Thymus (tissue), 11 donors: ENCODE results near the gene LRRFIP1. TPM values are rescaled to one million over a fixed set of nuclear protein-coding genes. Genes with fewer than 3 reads are reported as not detected.
A peak's percentile ranks its signal among the peaks of the same experiment; 100 is the strongest.
"Not testable (repeated sequence)": the region's sequence is repeated elsewhere in the genome, so short reads cannot be mapped to it uniquely, and the experiment has no call there.

Experiments
- DNase-seq, 9 donors: peaks; one replicate each; pipeline ENCODE4 v3.0.0-alpha.2; 2013; ENCODE audit warnings: low spot score in 9 of 9, low read depth in 6 of 9, missing footprints in 1 of 9
- H3K27ac ChIP-seq, 2 donors: one replicate each; pipeline ENCODE4 v1.5.1; 2013; ENCODE audit warnings: control low read depth in 1 of 2, low read depth in 1 of 2, low read length in 1 of 2, mild to moderate bottlenecking in 1 of 2, moderate library complexity in 1 of 2
- H3K27me3 ChIP-seq, 2 donors: one replicate each; pipeline ENCODE4 v1.5.1; 2013; ENCODE audit warnings: low read length in 1 of 2; ENCODE audit not compliant: control insufficient read depth in 2 of 2, insufficient read depth in 1 of 2
- H3K36me3 ChIP-seq, 2 donors: one replicate each; pipeline ENCODE4 v1.5.1; 2013; ENCODE audit warnings: low read length in 1 of 2, mild to moderate bottlenecking in 1 of 2, moderate library complexity in 1 of 2; ENCODE audit not compliant: control insufficient read depth in 2 of 2, insufficient read depth in 2 of 2
- H3K4me1 ChIP-seq, 2 donors: one replicate each; pipeline ENCODE4 v1.5.1; 2013; ENCODE audit warnings: low read length in 2 of 2; ENCODE audit not compliant: control insufficient read depth in 2 of 2, insufficient read depth in 2 of 2
- H3K4me3 ChIP-seq, 2 donors: one replicate each; pipeline ENCODE4 v1.5.1; 2013; ENCODE audit warnings: low read length in 2 of 2, control low read depth in 1 of 2, mild to moderate bottlenecking in 1 of 2
- H3K9me3 ChIP-seq, 2 donors: one replicate each; pipeline ENCODE4 v1.5.1; 2013; ENCODE audit warnings: low read length in 1 of 2, mild to moderate bottlenecking in 1 of 2; ENCODE audit not compliant: control insufficient read depth in 2 of 2, insufficient read depth in 1 of 2
- WGBS: extraction: QIAGEN DNeasy Blood & Tissue Kit; methylation state at CpG from one replicate; pipeline ENCODE4 v1.1.7; 2013; 5-methylcytosine and 5-hydroxymethylcytosine counted together
- polyA plus RNA-seq: library from polyadenylated mRNA; stranded (reverse); fragments of 200-250 nt; gene quantifications from one replicate; pipeline ENCODE4 v1.2.3, GENCODE V29; 2013
- total RNA-seq: library from RNA; stranded (reverse); fragments of 120-200 nt; gene quantifications from one replicate; pipeline ENCODE4 v1.2.4, GENCODE V29; 2013
- donor health status: healthy.

Gene LRRFIP1
- total and polyA plus RNA-seq, 2 donors, result 31.0 to 62.6 TPM

- H3K4me3 ChIP-seq, result no peak overlapping the region
- WGBS, result 92% methylated on average over 18 of the region's 18 CpGs
- no peak for DNase-seq
Observed at GRCh38 chr2:237682856-237683670, 55.7 kb downstream of the LRRFIP1 start.

DNA sequence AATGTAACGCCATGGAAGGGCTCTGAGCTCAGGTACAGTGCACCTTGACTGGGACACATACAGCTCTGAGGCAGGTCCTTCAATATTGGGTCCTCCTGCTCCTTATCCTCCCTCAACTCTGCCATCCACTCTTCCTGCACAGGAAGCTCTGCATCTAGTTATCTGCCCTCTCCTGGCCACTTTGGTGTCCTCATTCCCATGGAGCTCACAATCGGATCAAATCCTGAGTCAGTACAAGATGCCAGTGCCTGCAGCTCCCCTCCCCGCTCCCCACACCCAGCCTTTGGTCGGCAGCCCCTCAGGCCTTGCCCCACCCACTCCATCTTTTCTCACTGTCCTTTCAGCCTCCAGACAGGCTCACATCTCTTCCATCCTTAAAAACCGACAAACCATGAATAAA, 58.0 kb downstream of the LRRFIP1 start:
- Histone ChIP-seq H3K4me1 (peaks cover 12 to 30% of the 10 kb centered on the region in 2 donors), H3K36me3 (no peaks in the 10 kb centered on the region), H3K9me3 (no peaks in the 10 kb centered on the region), H3K27me3 (no peaks in the 10 kb centered on the region), H3K27ac (no peak overlapping the region), H3K4me3 (no peak overlapping the region)
- 95% methylated on average over 5 of the region's 5 CpGs for WGBS
- DNase-seq, result no peak

More at GRCh38 chr2:237682856-237683670, 55.7 kb downstream of the LRRFIP1 start:
- Histone ChIP-seq H3K27me3 (no peaks in the 10 kb centered on the region), H3K9me3 (no peaks in the 10 kb centered on the region), H3K27ac (no peak overlapping the region), H3K4me1 (peaks cover 4 to 12% of the 10 kb centered on the region in 2 donors), H3K36me3 (no peaks in the 10 kb centered on the region)

GRCh38 chr2:237686659-237687136, 59.3 kb downstream of the LRRFIP1 start:
- WGBS, result 92% methylated on average over 11 of the region's 11 CpGs
- Histone ChIP-seq H3K36me3 (no peaks in the 10 kb centered on the region), H3K27ac (no peak overlapping the region), H3K27me3 (peaks cover 0 to 10% of the 10 kb centered on the region in 2 donors), H3K4me3 (no peak overlapping the region), H3K9me3 (no peaks in the 10 kb centered on the region), H3K4me1 (peaks cover 15 to 37% of the 10 kb centered on the region in 2 donors)
- DNase-seq, result no peak

GRCh38 chr2:237688081-237688480, 60.7 kb downstream of the LRRFIP1 start:
- WGBS, result 97% methylated on average over 1 of the region's 1 CpG
- Histone ChIP-seq H3K9me3 (no peaks in the 10 kb centered on the region), H3K27me3 (peaks cover 0 to 10% of the 10 kb centered on the region in 2 donors), H3K36me3 (no peaks in the 10 kb centered on the region), H3K4me1 (peaks cover 15 to 37% of the 10 kb centered on the region in 2 donors), H3K4me3 (no peak overlapping the region), H3K27ac (peak overlapping the region; percentile 58 to 60)
- no peak for DNase-seq

DNA sequence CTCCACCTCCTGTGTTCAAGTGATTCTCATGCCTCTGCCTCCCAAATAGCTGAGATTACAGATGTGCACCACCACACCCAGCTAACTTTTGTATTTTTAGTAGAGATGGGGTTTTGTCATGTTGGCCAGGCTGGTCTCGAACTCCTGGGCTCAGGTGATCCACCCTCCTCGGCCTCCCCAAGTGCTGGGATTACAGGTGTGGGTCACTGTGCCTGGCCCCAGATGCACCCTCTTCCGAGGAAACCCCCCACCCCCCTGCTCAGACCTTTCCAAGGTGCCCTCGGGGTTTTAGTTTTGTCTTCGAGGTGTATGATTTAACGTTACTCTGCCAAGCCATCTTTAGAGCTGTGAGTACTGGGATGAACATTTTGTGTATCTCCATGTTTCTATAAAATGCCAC, 61.2 kb downstream of the LRRFIP1 start:
- 95% methylated on average over 6 of the region's 6 CpGs for WGBS
- H3K4me1 ChIP-seq, result peaks cover 15 to 41% of the 10 kb centered on the region in 2 donors
- H3K4me3 ChIP-seq, H3K9me3 ChIP-seq, H3K36me3 ChIP-seq, DNase-seq, H3K27ac ChIP-seq: not testable (repeated sequence)
- H3K27me3 ChIP-seq, result peaks cover 0 to 10% of the 10 kb centered on the region in 2 donors

GRCh38 chr2:237689336-237690131, 62.1 kb downstream of the LRRFIP1 start:
- Histone ChIP-seq H3K9me3 (no peaks in the 10 kb centered on the region), H3K27me3 (peaks cover 0 to 10% of the 10 kb centered on the region in 2 donors), H3K36me3 (no peaks in the 10 kb centered on the region), H3K27ac (peak overlapping the region in 1 of 2 donors; percentile 10), H3K4me3 (no peak overlapping the region), H3K4me1 (peaks cover 23 to 51% of the 10 kb centered on the region in 2 donors)
- DNase-seq, result no peak
- 18% methylated on average over 6 of the region's 6 CpGs for WGBS

GRCh38 chr2:237691029-237691907, 63.9 kb downstream of the LRRFIP1 start:
- Histone ChIP-seq H3K4me3 (peak overlapping the region; percentile 79 to 86), H3K27ac (peak overlapping the region; percentile 36 to 78), H3K36me3 (no peaks in the 10 kb centered on the region), H3K9me3 (no peaks in the 10 kb centered on the region), H3K4me1 (peaks cover 35 to 68% of the 10 kb centered on the region in 2 donors), H3K27me3 (peaks cover 0 to 10% of the 10 kb centered on the region in 2 donors)
- 7% methylated on average over 78 of the region's 78 CpGs for WGBS
- no peak for DNase-seq

- under 1% methylated on average over 94 of the region's 94 CpGs for WGBS
- H3K4me1 ChIP-seq, result peaks cover 43 to 70% of the 10 kb centered on the region in 2 donors
- peak overlapping the region; percentile 83 to 86 for H3K4me3 ChIP-seq
- H3K36me3 ChIP-seq, result no peaks in the 10 kb centered on the region
- no peaks in the 10 kb centered on the region for H3K9me3 ChIP-seq
- H3K27ac ChIP-seq, result peak overlapping the region; percentile 86 to 92
- peak in 6 of 9 donors; percentile 71 to 91 (median 85) for DNase-seq
- H3K27me3 ChIP-seq, result peaks cover 0 to 10% of the 10 kb centered on the region in 2 donors
Observed at GRCh38 chr2:237691908-237692600, 64.7 kb downstream of the LRRFIP1 start.
